GM12875 (cell line): ENCODE results near the gene PSMD5.

ENCODE experiments used
- H3K4me3 ChIP-seq: one replicate; pipeline ENCODE4 v1.5.1; 2011; ENCODE audit warnings: low read depth, low read length, control low read depth
- TF ChIP-seq, protein P1 (sequence below): IDR thresholded peaks from 2 replicates; pipeline ENCODE4 v1.5.1; 2011; ENCODE audit warnings: low read depth, mild to moderate bottlenecking, control low read depth, inconsistent platforms, low read length, moderate library complexity, borderline replicate concordance; ENCODE audit not compliant: insufficient read depth

PSMD5 gene

DNA sequence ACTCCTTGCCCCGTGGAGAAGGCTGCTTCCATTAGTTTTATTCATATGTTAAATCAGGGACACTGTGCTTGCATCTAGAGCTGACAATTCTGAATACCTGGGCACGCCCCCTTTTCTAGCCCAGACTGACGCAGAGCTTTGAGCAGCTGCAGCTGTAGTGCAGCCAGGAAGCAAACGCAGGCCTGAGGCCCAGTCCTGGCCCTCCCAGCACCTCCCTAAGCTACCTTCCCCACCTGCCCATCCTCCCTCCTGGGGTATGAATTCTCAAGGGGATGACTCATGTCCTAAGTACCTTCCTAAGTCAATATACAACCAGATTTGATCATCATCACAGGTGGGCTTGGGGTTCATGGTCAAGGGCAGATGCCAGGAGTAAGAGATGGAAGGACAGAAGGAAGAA, 30.8 kb upstream of the PSMD5 start:
- H3K4me3 ChIP-seq: no peak overlapping the region
- TF ChIP-seq, protein P1, sequence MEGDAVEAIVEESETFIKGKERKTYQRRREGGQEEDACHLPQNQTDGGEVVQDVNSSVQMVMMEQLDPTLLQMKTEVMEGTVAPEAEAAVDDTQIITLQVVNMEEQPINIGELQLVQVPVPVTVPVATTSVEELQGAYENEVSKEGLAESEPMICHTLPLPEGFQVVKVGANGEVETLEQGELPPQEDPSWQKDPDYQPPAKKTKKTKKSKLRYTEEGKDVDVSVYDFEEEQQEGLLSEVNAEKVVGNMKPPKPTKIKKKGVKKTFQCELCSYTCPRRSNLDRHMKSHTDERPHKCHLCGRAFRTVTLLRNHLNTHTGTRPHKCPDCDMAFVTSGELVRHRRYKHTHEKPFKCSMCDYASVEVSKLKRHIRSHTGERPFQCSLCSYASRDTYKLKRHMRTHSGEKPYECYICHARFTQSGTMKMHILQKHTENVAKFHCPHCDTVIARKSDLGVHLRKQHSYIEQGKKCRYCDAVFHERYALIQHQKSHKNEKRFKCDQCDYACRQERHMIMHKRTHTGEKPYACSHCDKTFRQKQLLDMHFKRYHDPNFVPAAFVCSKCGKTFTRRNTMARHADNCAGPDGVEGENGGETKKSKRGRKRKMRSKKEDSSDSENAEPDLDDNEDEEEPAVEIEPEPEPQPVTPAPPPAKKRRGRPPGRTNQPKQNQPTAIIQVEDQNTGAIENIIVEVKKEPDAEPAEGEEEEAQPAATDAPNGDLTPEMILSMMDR: no peak

DNA sequence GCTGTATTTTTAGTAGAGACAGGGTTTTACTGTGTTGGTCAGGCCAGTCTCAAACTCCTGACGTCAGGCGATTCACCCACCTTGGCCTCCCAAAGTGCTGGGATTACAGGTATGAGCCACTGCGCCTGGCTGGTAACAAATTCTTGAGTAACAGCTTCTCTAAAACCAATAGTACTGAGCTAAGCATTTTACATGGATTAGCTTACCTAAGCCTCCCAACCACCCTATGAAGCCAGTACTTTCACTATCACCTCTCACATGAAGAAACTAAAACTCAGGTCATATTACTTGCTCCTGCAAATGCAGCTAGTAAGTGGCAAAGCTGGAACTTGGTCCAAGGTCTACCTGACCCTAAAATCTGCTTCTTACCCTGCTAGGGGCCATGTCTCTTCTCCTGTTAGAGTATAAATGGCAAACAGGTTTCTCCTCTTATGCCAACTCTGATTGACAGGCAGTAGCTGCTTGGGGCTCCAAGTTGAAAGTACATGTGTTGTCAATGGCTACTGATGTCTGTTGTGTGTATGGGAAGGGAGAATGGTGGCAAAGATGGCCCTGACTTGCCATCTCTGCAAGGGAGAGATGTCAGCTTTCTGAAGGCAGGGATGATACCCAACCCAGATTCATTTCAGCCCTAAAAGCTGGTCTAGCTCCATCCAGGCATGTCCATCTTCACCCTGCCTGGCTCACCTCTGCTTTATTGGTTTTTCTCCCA, 30.2 kb upstream of the PSMD5 start:
- H3K4me3 ChIP-seq: no peak overlapping the region
- TF ChIP-seq, protein P1: no peak

GRCh38 chr9:120870206-120870605, 27.5 kb upstream of the PSMD5 start:
- H3K4me3 ChIP-seq: no peak overlapping the region
- TF ChIP-seq, protein P1: no peak

DNA sequence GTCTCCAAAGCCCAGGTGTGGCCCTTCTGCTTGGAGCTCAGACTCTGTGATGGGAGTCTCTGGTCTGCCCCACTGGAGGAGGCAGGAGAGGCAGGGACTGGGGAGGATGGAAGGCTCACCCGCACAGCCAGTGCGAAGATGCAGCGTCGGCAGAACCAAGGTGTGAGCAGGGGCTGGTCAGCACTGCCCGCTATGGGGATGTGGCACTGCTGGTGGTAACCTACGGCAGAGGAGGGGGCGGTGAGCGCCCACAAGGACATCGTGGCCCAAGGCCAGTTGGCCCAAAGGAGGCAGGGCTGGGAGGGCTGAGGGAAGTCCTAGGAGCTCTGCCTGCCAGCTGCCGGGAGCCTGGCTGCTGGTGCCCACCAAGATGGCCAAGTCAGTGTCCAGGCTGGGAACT, 27.0 kb upstream of the PSMD5 start:
- no peak overlapping the region for H3K4me3 ChIP-seq
- TF ChIP-seq, protein P1: no peak

DNA sequence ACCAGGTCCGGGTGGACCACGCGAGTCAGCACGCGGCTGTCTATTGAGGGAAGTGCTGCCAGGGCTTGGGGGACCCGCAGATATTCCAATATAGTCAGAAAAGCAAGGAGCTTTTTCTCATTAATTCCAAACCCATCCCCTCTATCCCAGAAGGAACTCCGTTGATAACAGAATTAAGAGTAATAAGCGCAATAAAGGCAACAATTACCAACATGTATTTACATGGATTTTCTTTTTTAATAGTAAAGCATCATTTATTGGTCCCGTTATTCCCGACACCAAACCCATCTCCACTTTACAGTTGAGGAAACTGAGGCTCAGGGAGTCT, 26.6 kb upstream of the PSMD5 start:
- peak overlapping the region; percentile 47 for H3K4me3 ChIP-seq
- TF ChIP-seq, protein P1: no peak

DNA sequence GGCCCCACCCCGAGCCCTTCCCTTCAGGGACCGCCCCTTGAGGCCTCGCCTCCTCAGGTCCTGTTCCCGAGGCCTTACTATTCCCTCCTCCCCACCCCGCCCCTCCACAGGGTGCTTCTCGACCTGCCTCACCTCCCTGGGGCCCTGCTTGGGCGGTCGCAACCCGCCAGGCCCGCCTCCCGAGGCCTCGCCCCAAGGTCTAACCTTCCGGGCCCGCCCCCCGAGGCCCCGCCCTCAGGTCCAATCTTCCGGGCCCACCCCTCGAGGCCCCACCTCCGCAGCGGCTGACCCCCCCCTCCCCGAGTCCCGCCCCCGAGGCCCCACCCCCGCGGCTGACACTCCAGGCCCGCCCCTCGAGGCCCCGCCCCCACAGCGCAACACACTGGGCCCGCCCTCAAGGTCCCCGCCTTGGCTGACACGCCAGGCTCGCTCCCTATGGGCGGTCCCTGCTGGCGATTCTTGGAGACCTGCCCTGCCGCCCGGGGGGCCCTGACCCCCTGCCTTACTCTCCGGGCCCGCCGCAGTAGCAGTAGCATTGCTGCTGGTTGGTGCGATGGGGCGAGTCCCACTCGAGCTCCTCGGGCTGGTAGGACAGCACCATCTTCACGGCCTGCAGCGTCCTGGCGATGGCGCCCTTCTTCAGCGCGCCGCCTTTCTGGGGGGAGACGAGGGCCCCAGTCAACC, 26.1 kb upstream of the PSMD5 start:
- H3K4me3 ChIP-seq: peak overlapping the region; percentile 47
- TF ChIP-seq, protein P1: peak; percentile 71

GRCh38 chr9:120868339-120868675, 25.6 kb upstream of the PSMD5 start:
- H3K4me3 ChIP-seq: peak overlapping the region; percentile 41
- TF ChIP-seq, protein P1: no peak
